Activated naive CD4-positive, alpha-beta T cell treated with Interleukin-2 at 50 U/mL for 16 hours (primary cell): ENCODE results near the gene DNAJA1.
"Not testable (repeated sequence)": the region's sequence is repeated elsewhere in the genome, so short reads cannot be mapped to it uniquely, and the experiment has no call there.

ENCODE experiments used
- DNase-seq: peaks from one replicate; pipeline ENCODE4 v3.0.0-alpha.2; 2020

DNAJA1 gene

DNA sequence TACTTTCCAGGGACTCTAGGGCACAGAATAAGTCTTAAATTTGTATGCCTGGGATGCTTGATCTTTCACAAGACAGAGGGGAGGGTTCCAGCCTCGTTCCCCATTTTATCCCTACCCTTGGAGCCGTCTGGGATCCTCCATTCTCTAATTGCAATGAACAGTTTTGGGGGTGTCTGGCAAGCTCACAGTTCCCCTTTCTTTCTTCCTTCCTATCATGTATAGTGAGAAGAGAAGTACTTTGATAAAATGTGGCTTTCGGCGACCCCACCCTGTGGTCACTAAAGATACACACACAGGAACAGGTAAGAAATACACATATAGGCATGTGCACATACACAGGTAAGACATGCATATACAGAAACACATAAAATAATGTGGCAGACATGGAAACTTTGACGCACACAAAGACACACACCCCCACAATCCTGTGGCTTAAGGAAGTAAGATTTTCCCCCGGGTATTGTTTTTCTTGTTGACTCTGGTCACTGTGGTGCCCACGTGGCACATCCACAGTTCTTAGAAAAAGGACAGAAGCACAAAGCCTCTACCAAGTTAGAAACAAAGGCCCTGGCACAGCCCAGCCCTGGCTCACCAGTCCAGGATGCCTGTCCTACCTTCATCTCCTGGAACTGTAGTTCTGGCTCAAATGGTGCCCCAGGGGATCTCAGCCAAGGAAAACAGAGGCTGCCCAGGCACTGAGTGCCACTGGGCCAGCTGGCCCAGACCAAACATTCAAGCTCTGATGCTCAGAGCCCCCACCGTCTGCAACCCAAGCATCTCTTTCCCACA, 57.7 kb downstream of the DNAJA1 start:
- DNase-seq, result no peak

DNA sequence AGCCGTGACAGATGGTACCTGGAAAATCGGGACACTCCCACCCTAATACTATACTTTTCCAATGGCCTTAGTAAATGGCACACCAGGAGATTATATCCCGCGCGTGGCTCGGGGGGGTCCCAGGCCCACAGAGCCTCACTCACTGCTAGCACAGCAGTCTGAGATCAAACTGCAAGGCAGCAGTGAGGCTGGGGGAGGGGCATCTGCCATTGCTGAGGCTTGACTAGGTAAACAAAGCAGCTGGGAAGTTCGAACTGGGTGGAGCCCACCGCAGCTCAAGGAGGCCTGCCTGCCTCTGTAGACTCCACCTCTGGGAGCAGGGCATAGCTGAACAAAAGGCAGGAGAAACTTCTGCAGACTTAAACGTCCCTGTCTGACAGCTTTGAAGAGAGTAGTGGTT, 60.6 kb downstream of the DNAJA1 start:
- not testable (repeated sequence) for DNase-seq
